ENCODE results near the gene GRN.

The GRN gene

GRCh38 chr17:44385287-44386181 is 40.4 kb downstream of the GRN start:
- H3K27me3 ChIP-seq (replicated peaks; ENCODE audit: control insufficient read depth, insufficient read depth, low read length): no peaks in the 10 kb centered on the region; the same call in none of the 2 replicates
- H3K4me3 ChIP-seq (replicated peaks; ENCODE audit: low read depth, low read length): peak overlapping the region; percentile 59
- no peaks in the 10 kb centered on the region for H3K36me3 ChIP-seq (ENCODE audit: control insufficient read depth, insufficient read depth, low read length)
- DNase-seq (ENCODE audit: extremely low read depth, insufficient read length): peak; percentile 87
- peak; percentile 31 for TF ChIP-seq CTCF (IDR thresholded peaks at IDR 0.05; ENCODE audit: insufficient read depth, low read length, poor library complexity, severe bottlenecking)

GRCh38 chr17:44386182-44386525 is 41.1 kb downstream of the GRN start:
- no peaks in the 10 kb centered on the region; the same call in 1 of the 2 replicates for H3K27me3 ChIP-seq (replicated peaks; ENCODE audit: control insufficient read depth, insufficient read depth, low read length)
- TF ChIP-seq CTCF (IDR thresholded peaks at IDR 0.05; ENCODE audit: insufficient read depth, low read length, poor library complexity, severe bottlenecking): no peak
- no peaks in the 10 kb centered on the region for H3K36me3 ChIP-seq (ENCODE audit: control insufficient read depth, insufficient read depth, low read length)
- DNase-seq (ENCODE audit: extremely low read depth, insufficient read length): no peak
- no peak overlapping the region for H3K4me3 ChIP-seq (replicated peaks; ENCODE audit: low read depth, low read length)

- H3K27me3 ChIP-seq (replicated peaks; ENCODE audit: control insufficient read depth, insufficient read depth, low read length): no peaks in the 10 kb centered on the region; the same call in 1 of the 2 replicates
- TF ChIP-seq CTCF (IDR thresholded peaks at IDR 0.05; ENCODE audit: insufficient read depth, low read length, poor library complexity, severe bottlenecking): no peak
These were observed 42.7 kb downstream of the GRN start for GRCh38 chr17:44387804-44388203.

GRCh38 chr17:44389281-44389680 is 44.2 kb downstream of the GRN start, which contains the start of gene ITGA2B:
Gene ITGA2B, minus strand, starts transcription at chr17:44389649. Its CDS starts 176 bp downstream, at chr17:44389473.
- Histone ChIP-seq H3K36me3 (ENCODE audit: control insufficient read depth, insufficient read depth, low read length) (no peaks in the 10 kb centered on the region), H3K4me3 (replicated peaks; ENCODE audit: low read depth, low read length) (no peak within 1 kb of the TSS), H3K27me3 (replicated peaks; ENCODE audit: control insufficient read depth, insufficient read depth, low read length) (no peaks in the 10 kb centered on the region)
- no peak for TF ChIP-seq CTCF (IDR thresholded peaks at IDR 0.05; ENCODE audit: insufficient read depth, low read length, poor library complexity, severe bottlenecking)
- DNase-seq (ENCODE audit: extremely low read depth, insufficient read length): no peak

More at GRCh38 chr17:44387804-44388203, 42.7 kb downstream of the GRN start:
- H3K36me3 ChIP-seq (ENCODE audit: control insufficient read depth, insufficient read depth, low read length): no peaks in the 10 kb centered on the region
- H3K4me3 ChIP-seq (replicated peaks; ENCODE audit: low read depth, low read length): no peak overlapping the region
- DNase-seq (ENCODE audit: extremely low read depth, insufficient read length): no peak

- DNase-seq (ENCODE audit: extremely low read depth, insufficient read length): no peak
- no peak for TF ChIP-seq CTCF (IDR thresholded peaks at IDR 0.05; ENCODE audit: insufficient read depth, low read length, poor library complexity, severe bottlenecking)
- Histone ChIP-seq H3K4me3 (replicated peaks; ENCODE audit: low read depth, low read length) (no peak overlapping the region), H3K36me3 (ENCODE audit: control insufficient read depth, insufficient read depth, low read length) (no peaks in the 10 kb centered on the region), H3K27me3 (replicated peaks; ENCODE audit: control insufficient read depth, insufficient read depth, low read length) (no peaks in the 10 kb centered on the region)
These were observed 44.7 kb downstream of the GRN start for GRCh38 chr17:44389723-44390202.
